ENCODE results near the gene HSD3B1. TPM values are rescaled to one million over a fixed set of nuclear protein-coding genes. Genes with fewer than 3 reads are reported as not detected.
"Not testable (repeated sequence)": the region's sequence is repeated elsewhere in the genome, so short reads cannot be mapped to it uniquely, and the experiment has no call there.

The HSD3B1 gene
- total RNA-seq, 2 donors from 2014 or later = 0.70 to 0.92 TPM

DNA sequence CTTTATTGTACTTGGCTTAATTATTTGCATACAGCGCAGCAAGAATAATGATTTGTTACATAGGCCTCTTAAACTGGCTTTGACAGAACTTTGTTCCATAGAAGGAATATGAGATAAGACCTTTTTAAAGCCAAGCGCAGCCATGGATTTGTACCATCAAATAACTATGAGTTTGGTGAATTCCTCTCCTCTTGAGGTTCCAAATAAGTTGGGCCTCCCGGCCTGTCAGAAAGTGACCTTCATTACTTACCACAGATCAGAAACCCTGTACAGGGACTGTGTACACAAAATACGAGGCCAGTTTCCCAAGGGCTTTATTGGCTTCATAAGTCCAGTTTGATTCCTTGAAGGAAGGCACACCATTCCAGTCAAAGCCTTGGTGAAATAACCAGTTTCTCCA lies 21.8 kb upstream of the HSD3B1 start:
- ATAC-seq (no peak), DNase-seq (no peak)
- intact Hi-C loops (cut with DNase I, micrococcal nuclease) = no loop called here

DNA sequence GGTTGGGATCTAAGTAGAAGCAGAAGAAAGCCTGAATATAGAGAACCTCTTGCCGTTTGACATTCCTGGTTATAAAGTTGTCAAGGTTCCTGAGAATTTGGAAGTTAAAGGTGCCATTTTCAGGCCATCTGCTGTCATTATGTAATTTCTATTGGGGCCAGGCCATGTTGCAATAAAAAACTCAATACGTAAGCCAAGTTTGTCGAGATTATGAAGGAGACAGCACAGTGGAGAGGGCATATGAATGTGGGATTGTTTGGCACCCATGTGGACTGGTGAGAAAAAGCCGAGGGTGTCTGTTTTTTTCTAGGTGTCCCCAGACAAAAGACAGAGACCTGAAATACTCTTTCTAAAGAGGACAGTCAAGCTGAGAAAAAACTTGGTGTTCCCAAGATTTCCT lies 18.8 kb upstream of the HSD3B1 start:
- DNase-seq = no peak
- intact Hi-C loops (cut with DNase I, micrococcal nuclease) = no loop called here
- no peak for ATAC-seq

DNA sequence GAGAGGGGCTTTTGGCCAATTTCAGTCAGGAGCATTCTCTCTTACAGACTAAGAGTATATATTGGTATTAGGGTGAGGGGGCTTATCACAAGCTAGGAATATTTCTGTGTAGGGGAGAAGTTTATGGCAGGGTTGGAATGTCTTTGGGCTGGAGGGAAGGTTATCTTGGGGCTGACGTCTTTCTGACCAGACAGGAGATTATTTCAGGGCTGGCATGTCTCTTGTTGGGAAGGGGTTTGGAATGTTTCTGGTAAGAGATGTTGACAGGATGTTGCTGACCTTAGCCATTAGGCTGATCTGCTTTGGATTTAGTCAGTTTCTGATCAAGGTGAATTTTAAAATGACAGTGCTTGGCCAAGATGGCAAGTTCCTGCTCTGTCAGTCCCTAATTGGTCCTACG lies 17.8 kb upstream of the HSD3B1 start:
- ATAC-seq (no peak), DNase-seq (no peak)
- intact Hi-C loops (cut with DNase I, micrococcal nuclease) = no loop called here

DNA sequence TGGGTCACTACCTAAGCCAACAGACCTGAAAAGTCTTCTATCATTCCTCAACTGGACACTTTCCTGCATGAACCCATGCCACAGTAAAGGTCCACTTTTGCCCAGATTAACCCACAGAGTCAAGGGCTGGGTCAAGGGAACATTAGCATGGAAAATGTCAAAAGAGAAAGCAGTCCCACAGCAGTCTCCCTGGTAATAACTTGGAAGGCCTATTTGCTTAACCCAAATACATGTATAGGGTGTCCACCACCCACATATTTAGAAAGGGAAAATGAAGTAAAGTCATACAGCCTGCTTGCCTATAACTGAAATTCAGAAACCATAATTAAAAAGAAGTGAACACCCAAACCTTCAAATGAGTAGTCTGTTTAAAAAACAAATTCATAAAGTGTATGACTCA lies 16.1 kb upstream of the HSD3B1 start:
- intact Hi-C loops (cut with DNase I, micrococcal nuclease) = no loop called here
- no peak for DNase-seq
- ATAC-seq = no peak

DNA sequence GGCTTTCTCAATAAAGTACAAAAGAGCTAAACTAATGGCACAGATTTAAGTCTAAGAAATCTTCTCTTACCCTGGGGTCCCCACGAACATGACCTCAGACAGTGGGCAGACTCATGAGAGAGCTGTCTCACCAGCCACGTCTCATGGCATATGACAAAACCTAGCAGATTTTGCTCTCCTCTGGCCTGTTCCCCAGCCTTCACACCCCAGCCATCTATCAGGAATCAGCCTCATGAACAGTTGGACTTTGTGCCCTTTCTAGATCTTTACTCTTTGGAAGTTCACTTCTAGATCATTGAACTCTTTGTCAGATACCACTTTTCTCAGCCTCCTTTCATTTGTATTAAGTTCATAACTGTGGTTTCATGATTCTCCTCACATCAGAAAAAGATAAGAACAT lies 14.2 kb upstream of the HSD3B1 start:
- intact Hi-C loops (cut with DNase I, micrococcal nuclease) = no loop called here
- ATAC-seq (no peak), DNase-seq (no peak)

DNA sequence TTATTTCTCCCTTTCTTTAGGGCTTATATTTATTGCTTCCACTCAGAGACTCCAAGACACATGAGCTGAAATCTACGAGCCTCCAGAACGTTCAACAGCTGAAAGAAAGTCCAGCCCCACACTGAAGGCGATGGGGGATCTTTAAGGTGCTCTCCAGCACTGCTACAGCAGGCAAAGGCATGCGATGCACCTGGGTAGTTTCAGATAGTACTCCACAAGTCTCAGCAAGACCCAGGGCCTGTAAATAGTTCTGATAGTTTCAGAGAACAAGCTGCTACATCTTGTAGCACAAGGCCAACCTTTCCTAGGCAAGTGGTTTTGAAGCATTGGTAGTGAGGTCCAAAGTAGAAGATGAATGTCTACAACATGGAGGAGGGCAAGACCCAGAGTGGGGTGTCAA lies 2.2 kb upstream of the HSD3B1 start:
- ATAC-seq (no peak), DNase-seq (no peak)
- intact Hi-C loops (cut with DNase I, micrococcal nuclease) = no loop called here

DNA sequence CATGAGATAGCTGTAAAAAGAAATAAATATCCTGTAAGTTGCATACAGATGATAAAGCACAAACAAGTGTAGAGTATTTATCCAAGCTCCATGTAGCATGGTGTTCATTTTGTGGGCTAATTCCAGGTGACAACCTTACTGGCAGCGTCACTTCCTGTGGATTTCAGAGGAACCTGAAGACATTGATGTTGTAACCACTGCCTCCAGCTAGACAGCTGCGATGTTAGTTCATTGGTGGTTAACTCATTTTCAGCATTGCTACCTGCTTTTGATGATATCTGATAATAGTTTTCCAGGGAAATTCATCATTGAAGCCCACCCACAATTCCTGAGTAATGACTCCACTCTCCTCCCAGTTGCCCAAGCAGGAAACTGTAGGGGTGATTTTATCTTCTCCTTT lies 3.0 kb downstream of the HSD3B1 start:
- intact Hi-C loops (cut with DNase I, micrococcal nuclease) = no loop called here
- DNase-seq = no peak
- ATAC-seq = no peak

DNA sequence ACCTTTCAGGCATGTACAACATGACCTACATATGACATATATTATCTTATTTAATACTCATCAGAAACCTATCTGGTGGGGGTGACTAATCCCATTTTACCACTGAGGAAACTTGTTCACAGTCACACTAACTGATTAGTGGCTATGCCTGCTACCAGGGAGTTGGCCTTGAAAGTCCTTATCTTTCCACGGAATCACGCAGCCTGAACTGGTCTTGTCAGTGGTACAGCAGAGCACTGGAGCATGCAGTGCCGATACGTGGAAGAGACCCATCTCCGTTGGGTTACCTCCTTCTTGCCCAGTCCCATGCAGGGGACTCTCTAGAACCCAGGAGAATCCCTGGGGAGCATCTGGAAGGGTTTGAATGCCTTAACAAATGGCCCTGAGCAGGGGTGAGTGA lies 8.2 kb downstream of the HSD3B1 start:
- DNase-seq (no peak), ATAC-seq (no peak)
- intact Hi-C loops (cut with DNase I, micrococcal nuclease) = no loop called here

DNA sequence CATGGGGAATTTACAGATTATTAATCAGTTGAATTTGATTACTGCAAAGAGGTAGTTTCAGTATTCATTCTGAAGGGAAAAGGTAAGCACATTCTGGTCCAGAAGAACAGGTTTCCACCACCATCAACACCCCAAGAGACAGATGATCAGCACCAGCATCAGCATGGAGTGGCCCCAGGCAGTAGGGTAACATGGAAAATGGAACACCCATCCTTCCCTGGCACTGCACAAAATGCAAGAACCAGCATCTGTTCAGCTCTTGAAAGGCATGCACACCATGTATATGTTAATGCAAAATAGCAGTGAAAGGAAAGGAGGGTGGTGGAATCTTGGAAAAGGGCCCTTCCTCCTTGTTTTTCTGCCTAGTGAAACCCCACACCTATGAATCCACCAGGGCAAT lies 9.2 kb downstream of the HSD3B1 start:
- no peak for ATAC-seq
- intact Hi-C loops (cut with DNase I, micrococcal nuclease) = no loop called here

DNA sequence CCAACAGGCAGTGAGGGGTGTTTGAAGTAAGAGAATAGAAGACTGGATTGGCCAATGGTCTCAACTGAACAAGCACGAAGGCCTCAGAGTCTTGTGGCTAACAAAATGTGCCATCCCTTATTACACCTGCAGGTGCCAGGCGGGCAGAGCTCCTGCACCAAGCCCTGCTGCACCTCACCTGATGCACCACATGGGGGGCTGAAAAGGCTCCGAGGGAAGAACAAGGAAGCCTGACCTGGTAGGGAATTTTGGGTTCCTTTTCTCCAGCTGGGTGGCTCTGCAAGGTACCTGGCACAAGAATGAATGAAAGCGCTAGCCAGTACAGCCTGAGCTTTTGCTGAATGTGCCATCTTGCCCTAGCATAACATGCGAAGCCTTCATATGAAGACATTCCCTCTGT lies 9.7 kb downstream of the HSD3B1 start:
- intact Hi-C loops (cut with DNase I, micrococcal nuclease) = no loop called here
- ATAC-seq = no peak
- no peak for DNase-seq

More for the DNA sequence above, 9.2 kb downstream of the HSD3B1 start:
- no peak for DNase-seq

DNA sequence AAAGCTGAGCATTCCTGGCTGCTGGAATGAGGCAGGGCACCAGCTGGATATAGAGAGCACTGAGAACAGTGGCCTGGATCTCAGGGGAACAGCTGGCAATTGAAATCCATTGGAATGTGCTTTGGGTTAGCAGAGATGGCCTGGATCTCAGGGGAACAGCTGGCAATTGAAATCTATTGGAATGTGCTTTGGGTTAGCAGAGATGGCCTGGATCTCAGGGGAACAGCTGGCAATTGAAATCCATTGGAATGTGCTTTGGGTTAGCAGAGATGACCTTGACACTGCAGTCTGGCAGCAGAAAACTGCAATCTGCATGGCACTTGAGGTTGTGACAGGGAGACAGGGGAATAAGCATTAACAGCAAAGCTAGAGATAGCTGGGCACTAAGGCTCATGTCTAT lies 10.7 kb downstream of the HSD3B1 start:
- ATAC-seq; intact Hi-C loops (cut with DNase I, micrococcal nuclease); DNase-seq: not testable (repeated sequence)

DNA sequence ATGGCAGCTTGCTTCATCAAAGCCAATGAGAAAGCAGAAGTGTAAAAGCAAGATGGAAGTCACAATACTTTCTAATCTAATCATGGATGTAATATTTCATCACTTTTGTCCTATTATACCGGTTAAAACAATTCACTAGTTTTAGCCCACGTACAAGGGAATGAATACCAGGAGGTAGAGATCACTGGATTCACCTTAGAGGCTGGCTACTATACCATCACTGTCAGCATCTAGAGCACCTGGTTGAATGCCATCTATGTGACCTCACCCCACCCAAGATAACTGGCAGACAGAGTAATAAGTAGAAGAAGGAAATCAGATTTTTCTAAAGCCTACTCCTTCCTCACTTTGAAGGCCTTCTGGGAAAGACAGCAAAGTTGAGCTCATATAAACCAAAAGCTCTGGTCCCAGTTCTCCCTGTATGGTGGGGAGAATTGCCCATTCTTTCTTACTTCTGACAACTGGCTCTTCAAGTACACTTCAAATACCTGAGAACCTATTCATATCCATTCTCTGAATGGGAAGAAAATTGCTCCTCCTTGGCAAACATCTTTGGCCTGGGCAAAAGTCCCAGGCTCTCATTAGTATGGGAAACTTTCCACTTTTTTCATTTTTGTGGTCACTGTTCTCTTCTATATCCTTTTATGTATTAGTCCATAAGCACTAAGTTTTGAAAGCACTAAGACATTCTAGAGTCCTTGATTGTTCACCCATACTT lies 24.8 kb downstream of the HSD3B1 start:
- DNase-seq (no peak), ATAC-seq (no peak)
- intact Hi-C loops (cut with DNase I, micrococcal nuclease) = no loop called here

DNA sequence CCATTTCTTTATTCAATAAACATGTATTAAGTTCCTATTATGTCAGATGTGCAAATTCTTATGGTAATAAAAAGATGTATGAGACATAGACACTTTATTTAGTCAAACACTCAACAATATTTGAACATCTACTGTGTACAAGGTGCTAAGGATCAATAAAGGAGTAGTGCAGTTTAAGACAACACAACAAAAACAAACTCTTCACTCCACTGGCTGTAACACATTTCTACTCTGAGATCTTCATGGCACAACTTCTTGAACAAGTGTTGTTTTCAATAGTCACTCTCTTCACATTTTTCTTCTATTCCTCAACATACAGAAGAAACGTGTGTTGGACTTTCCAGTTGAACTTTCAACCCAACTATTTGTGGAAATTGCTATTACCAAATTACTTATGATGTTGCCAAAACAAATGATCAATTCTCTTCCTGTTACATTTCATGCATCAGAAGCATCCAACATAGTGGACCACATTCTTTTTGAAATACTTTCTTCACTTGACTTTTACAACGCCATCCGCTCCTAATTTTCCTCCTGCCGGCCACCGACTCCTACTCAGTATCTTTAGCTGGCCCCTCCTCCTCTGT lies 25.4 kb downstream of the HSD3B1 start:
- DNase-seq (no peak), ATAC-seq (no peak)
- intact Hi-C loops (cut with DNase I, micrococcal nuclease) = no loop called here

DNA sequence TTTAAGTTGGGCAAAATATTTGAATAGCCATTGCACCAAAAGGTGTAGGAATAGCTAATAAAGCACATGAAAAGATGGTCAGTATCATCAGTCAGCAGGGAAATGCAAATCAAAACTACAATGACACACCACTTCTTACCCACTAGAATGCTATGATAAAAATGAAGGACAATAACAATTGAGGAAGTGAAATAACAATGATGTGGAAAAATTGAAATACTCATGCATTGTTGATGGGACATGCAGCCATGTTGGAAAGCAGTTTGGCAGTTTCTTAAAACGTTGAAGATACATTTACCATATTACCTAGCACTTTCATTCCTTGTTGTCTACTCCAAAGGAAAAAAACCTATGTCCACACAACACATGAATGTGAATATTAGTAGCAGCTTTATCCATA lies 28.4 kb downstream of the HSD3B1 start:
- intact Hi-C loops (cut with DNase I, micrococcal nuclease) = no loop called here
- DNase-seq = no peak
- no peak for ATAC-seq

DNA sequence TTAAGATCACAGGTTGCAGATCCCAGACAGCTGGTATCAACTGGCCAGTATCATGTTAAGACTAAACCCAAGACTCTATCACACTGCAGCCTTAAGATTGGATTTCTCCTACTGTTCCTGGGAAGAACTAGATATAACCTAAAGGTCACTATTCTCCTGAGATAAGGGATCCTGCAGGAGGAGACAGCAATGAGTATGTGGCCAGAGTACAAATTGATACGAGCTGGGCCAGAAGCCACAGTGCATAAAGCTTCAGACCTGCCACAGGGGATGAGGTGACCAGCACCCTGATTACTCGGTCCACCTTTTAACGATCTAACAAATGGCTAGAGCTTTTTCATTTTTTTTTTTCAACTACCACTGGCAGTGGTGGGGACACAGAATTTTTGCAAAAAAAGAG lies 31.0 kb downstream of the HSD3B1 start:
- intact Hi-C loops (cut with DNase I, micrococcal nuclease) = no loop called here
- ATAC-seq = no peak
- no peak for DNase-seq

DNA sequence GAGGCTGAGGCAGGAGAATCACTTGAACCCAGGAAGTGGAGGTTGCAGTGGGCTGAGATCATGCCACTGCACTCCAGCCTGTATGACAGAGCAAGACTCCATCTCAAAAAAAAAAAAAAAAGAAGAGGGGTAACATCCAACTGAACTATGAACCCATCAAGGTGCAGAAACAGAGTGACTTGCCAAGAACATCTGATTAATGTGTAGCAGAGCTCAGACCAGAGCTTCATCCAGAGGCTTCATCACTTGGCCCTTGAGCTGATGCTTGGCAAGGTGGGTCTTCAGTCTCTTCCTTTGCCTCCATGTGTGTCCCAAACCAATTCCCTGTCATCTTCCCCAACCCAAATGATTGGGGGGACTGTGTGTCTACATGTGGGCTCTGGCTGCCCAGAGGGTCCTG lies 32.6 kb downstream of the HSD3B1 start:
- intact Hi-C loops (cut with DNase I, micrococcal nuclease) = no loop called here
- DNase-seq (no peak), ATAC-seq (no peak)

DNA sequence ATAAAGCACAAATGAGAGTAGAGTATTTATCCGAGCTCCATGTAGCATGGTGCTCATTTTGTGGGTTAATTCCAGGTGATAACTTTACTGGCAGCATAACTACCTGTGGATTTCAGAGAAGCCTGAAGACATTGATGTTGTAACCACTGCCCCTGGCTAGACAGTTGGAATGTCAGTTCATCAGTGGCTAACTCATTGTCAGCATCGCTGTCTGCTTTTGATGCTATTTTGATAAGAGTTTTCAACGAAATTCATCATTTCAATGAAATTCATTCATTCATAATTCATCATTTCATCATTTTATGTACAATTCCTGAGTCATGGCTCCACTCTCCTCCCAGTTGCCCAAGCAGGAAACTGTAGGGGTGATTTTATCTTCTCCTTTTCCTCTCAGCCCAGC lies 34.4 kb downstream of the HSD3B1 start:
- ATAC-seq = no peak
- DNase-seq = no peak
- intact Hi-C loops (cut with DNase I, micrococcal nuclease) = no loop called here

DNA sequence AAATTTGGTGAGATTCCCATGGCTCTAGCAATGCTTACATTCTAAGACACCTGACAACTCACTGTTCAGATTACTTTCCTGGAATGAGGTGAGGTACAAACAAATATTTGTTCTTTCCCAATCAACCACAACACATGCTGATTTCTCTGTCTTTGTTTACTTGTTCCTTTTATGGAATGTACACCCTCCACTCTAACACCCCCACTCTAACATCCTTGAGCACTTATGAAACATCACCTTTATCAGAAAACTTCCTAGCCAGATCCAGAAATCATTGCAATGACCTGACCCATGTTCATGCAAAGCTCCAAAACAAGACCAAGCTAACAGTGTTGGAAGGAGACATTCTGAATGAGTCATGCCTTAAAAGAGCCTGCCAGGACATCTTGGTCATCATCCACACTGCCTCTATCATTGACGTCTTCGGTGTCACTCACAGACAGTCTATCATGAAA lies 35.5 kb downstream of the HSD3B1 start:
- intact Hi-C loops (cut with DNase I, micrococcal nuclease) = no loop called here
- no peak for DNase-seq
- ATAC-seq = no peak

DNA sequence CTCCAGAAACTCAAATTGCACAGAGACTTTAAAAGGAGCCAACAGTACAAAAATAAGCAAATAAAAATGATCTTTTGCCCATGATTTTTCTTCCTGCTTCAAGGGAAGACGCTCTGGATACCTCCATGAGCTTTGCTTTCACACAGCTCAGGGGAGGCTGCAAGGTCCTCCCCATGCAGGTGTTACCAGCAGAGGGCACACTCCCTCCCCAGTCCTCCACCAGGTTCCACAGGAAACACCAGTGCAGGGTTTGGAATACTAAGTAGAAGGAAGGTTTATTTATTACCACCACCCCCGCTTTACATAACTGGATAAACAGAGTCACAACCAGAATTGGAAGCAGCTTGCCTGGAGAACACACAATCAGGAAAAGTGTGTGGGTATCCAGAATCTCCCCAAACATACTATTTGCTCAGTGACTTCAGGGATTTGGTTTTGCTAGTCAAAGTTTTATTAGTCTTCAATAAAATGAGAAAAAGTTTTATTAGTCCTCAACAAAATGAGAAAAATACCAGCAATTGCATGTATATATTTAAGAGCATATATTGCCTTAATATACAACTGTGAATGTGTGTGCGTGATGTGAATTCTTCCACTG lies 37.3 kb downstream of the HSD3B1 start:
- DNase-seq (peak in 1 of 2 donors; percentile 34), ATAC-seq (peak; percentile 42)
- intact Hi-C loops (cut with DNase I, micrococcal nuclease) = no loop called here

DNA sequence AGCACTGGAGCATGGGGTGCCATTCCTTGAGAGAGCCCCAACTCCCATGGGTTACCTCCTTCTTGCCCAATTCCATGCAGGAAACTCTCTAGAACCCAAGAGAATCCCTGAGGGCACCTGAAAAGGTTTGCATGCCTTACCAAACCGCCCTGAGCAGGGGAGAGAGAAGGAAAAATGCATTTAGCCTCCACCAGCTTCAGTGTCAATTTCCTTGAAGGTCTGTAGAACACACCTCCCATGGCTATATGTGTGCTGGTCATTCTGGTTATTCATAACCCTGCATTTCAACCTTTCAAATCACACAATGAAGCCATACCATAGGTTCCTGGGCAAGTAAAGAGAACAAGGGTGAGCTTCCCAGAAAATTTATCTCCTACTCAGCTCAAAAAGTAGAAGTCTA lies 39.6 kb downstream of the HSD3B1 start:
- ATAC-seq (no peak), DNase-seq (no peak)
- intact Hi-C loops (cut with DNase I, micrococcal nuclease) = no loop called here

DNA sequence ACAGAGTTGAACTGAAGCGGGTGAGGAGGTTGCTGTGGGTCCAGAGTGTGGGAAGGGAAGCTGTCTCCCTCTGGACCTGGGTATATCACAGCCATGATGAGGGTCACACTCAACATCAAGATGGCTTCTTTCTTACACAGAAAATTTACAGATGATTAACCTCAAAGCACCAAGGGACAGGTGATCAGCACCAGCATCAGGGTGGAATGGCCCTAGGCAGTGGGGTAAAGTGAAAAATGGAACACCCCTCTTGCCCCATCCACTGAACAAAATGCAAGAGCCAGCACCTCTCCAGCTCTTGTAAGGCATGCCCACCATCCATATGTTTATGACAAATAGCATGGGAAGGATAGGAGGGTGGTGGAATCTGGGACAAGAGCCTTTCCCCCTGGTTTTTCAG lies 40.3 kb downstream of the HSD3B1 start:
- intact Hi-C loops (cut with DNase I, micrococcal nuclease) = no loop called here
- no peak for ATAC-seq
- DNase-seq = no peak
